ENCODE data around the gene METTL23.

METTL23 gene

GRCh38 chr17:76772842-76773525, 46.3 kb downstream of the METTL23 start:
- no peak for DNase-seq (ENCODE audit: low spot score)

- no peak for DNase-seq (ENCODE audit: low spot score)
Observed at GRCh38 chr17:76775021-76775600, 48.5 kb downstream of the METTL23 start.

GRCh38 chr17:76781056-76781982, 54.7 kb downstream of the METTL23 start:
- no peak for DNase-seq (ENCODE audit: low spot score)

GRCh38 chr17:76783146-76783545, 56.5 kb downstream of the METTL23 start:
- DNase-seq (ENCODE audit: low spot score) = no peak

Data from HuH-7.5 (cell line).